Measurements from ENCODE around the gene BPIFB1.

Gene BPIFB1, protein sequence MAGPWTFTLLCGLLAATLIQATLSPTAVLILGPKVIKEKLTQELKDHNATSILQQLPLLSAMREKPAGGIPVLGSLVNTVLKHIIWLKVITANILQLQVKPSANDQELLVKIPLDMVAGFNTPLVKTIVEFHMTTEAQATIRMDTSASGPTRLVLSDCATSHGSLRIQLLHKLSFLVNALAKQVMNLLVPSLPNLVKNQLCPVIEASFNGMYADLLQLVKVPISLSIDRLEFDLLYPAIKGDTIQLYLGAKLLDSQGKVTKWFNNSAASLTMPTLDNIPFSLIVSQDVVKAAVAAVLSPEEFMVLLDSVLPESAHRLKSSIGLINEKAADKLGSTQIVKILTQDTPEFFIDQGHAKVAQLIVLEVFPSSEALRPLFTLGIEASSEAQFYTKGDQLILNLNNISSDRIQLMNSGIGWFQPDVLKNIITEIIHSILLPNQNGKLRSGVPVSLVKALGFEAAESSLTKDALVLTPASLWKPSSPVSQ

DNA sequence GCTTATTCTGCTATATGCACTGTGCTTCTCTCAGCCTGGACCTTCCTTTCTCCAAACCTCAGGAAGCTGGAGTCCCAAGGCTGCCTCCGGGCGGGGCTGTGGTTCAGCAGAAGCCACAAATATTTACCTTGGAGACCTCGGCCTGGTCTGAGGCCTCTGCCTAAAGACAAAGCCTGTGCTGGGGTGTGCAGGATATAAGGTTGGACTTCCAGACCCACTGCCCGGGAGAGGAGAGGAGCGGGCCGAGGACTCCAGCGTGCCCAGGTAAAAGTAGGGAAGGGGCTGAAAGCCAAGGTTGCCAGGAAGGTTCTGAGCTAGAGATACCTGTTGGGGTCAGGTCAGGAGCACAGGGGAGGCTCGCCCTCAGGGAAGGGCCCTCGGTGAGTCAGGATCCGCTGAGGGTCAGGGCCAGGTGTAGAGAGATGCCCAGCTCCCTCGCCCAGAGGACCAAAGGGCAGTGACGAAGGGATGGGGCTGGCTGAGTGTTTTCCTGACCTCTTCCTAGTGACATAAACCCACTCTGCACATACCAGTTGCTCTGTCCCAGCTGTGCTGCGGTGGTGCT, at the start of gene BPIFB1:
TSS of gene BPIFB1 (plus strand) at position 224 of the 565 bp plus-strand sequence. CDS start 2,860 bp downstream, outside the sequence.
- DNase-seq, result no peak

GRCh38 chr20:33234050-33234449, 49.0 kb upstream of the BPIFB1 start:
- DNase-seq, result no peak

- DNase-seq, result no peak
Observed at GRCh38 chr20:33235696-33236095, 47.3 kb upstream of the BPIFB1 start, which contains the start of gene BPIFA1. TSS of gene BPIFA1 (plus strand) at chr20:33235996. CDS start at chr20:33237712, 1,716 bp downstream.

GRCh38 chr20:33236351-33236750, 46.7 kb upstream of the BPIFB1 start:
- DNase-seq, result no peak

GRCh38 chr20:33237989-33238388, 45.0 kb upstream of the BPIFB1 start:
- DNase-seq, result no peak

DNA sequence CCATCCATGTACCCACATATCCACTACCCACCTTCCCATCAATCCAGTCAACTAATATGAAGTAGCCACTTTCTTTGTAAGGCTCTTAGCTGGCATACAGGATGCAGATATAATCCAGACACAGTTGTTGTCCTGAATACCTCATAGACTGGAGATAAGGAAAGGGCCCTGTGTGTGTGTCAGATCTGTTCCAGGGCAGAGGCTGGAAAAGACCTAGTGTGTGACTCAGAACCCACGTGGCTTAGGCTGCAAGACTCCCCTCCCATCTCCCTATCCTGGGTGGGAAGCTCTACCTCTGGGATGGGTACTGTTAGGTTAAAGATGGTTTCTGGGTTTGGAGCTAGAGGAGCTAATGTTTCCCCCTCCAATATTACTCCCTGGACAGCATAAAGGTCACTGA, 43.6 kb upstream of the BPIFB1 start:
- no peak for DNase-seq

DNA sequence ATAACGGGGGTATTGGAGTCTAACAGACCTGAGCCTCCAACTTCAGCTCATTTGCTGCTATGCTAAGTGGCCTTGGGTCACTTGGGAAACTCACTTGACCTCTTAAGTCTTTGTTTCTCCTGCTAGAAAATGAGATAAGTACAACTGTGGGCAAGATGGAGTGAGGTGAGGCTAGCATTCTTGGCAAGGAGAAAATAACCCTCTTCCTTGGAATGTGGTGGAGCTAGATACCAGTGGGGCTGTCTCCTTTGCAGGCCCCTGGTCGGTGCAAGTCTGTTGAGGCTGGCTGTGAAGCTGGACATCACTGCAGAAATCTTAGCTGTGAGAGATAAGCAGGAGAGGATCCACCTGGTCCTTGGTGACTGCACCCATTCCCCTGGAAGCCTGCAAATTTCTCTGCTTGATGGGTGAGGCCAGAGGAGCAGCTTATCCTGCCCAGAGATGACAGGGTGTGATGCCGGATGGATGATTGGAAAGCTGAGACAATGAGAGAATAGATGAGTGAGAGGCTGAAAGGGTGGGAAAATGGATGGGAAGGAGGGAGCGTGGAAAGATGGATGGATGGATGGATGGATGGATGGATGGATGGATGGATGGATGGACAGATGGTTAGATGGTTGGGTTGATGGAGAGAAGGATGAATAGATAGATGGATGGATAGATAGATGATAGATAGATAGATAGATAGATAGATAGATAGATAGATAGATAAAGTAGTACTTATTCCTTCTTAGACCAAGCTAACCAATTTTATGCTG, 42.9 kb upstream of the BPIFB1 start:
- no peak for DNase-seq

DNA sequence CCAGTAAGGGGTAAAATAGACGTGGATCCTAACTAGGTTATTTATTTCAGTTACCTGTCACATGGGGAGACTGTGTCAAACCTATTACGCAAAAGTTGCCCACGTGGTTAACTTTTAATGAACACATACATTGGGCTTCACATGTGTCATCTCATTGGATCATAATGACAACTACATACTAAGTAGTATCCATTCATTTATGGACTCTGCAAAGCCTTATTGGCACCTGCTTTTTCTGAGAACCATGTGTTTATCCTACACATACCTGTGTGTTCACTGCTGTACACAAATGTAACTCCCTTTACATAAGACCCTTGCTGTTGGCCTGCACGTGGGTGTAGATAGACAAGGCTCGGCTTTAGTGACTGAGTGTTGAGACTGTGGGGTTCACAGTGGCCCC, 42.1 kb upstream of the BPIFB1 start:
- no peak for DNase-seq

DNA sequence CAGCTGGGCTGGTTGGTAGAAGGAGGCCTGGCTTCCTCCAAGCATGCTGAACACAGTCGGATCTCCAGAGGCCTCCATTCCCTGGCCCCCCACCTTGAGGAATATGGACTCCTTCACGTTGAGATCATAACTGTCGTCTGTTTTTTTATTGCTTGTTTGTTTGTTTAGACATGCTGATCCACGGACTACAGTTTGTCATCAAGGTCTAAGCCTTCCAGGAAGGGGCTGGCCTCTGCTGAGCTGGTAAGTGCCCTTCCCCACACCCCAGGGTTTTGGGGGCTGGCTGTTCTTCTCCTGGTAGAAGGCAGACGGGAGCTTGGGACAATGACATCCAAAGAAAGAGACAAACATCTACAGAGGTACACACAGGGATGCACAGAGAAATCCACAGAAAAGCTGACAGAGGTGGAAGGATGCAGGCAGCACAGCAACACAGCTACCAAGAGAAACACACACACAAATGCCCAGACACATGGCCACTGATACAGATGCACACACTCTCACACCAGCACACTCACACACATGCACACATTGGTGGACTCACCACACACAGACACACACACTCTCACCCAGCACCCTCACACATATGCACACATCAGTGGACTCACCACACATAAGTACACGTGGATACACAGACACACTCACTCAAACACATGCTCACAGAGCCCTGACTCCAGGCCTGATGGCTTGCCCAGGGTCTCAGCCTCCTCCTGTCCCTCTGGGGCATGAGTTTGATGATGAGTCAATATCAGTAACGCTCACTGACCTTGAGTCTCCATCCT, 40.5 kb upstream of the BPIFB1 start:
- no peak for DNase-seq

- DNase-seq, result no peak
Observed at GRCh38 chr20:33246077-33246476, 36.9 kb upstream of the BPIFB1 start.

DNA sequence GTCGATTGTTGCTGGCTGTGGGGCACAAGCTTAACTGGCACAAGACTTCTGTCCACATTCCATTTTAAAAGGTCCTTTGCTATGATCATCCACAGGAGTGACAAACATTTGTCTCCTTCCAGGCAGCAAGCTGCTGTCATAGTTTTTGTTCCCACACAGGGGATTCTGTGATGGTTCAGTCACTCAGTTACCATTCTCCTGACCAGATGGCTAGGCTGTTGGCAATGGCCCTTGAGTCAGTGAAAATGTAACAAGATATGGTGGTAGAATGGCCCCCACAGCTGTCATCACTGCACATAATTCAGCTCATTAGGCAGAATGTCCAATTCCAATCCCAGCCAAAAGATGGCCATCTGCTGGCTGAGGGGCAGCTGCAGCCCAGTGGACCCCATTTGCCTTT, 33.6 kb upstream of the BPIFB1 start:
- DNase-seq, result no peak

DNA sequence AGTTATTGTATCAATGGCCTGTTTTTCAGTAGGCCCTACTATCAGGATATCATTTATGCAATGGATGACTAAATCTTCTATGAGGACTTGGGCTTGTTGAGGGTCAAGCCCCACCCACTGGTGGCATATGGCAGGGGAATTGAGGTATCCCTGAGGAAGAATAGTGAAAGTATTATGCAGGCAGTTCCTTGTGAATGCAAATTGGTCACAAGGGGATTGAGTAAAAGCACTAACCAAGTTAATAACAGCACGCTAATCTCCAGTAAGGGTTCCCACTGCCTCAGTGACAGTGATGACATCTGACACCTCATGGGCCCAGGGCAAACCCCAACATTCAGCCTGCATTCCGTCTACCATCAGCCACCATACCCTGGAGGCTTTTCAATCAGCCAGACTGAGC, 32.3 kb upstream of the BPIFB1 start:
- DNase-seq, result no peak

DNA sequence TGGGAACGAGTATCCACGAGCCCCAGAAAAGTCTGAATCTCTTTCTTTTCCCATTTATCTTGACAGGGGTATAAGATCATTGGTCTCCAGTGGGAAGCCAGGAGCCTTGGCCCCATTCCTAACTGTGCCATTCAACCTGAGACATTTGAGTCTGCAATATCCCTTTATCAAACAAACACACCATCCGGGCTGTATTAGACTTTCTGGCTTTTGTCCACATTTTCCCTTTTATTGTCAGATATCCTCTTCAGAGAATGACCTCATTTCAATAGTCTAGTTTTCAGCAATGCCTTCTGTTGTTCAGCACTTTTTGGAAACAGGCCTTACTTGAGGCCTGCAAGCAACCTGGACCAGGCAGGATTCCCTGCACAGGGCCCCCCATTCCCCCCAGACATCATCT, 31.5 kb upstream of the BPIFB1 start:
- no peak for DNase-seq

GRCh38 chr20:33252460-33252859, 30.6 kb upstream of the BPIFB1 start:
- DNase-seq, result no peak

DNA sequence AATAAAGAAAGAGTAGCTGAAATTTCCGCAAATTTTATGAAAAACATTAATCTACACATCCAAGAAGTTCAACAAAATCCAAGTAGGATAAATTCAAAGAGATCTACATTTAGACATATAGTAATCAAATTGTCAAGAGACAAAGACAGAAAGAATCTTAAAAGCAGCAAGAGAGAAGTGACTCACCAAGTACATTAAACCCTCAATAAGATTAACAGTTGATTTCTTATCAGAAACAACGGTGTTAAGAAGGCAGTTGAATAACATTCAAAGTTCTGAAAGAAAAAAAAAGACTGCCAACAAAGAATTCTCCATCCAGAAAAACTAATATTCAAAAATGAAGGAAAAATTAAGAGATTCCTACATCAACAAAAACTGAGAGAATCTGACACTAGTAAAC, 28.0 kb upstream of the BPIFB1 start:
- DNase-seq, result no peak

DNA sequence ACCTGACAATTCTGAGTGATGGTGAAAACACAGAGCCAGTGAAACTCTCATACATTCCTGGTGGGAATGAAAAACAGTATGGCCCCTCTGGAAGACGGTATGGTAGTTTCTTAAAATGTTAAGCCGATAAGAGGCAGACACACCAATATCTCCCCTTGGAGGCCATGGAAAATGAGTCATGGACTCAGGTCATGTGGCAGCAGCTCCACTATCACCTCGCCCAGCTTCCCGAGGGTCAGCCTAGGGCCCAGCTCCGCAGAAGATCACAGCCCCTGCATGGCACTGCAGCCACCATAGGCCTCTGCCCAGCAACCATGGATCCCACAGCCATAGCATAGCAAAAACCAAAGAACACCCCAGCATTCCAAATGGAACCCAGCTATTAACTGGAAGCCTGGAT, 25.8 kb upstream of the BPIFB1 start:
- no peak for DNase-seq

- DNase-seq, result no peak
Observed at GRCh38 chr20:33259371-33259770, 23.6 kb upstream of the BPIFB1 start.

DNA sequence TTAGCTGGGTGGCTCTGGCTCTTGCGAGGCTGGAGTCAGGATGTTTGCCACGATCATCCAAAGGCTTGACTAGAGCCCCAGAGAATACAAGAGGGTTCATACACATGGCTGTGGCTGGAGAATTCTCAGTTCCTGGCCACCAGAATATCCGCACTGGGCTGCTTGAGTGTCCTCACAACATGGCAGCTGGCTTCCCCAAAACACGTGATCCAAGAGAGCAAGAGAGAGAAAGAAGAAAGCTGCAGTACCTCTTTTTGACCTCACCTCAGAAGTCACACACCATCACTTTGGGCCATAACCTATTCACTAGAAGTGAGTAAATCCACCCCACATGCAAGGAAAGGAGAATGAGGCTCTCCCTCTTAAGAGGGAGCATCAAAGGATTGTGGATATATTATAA, 21.5 kb upstream of the BPIFB1 start:
- no peak for DNase-seq

DNA sequence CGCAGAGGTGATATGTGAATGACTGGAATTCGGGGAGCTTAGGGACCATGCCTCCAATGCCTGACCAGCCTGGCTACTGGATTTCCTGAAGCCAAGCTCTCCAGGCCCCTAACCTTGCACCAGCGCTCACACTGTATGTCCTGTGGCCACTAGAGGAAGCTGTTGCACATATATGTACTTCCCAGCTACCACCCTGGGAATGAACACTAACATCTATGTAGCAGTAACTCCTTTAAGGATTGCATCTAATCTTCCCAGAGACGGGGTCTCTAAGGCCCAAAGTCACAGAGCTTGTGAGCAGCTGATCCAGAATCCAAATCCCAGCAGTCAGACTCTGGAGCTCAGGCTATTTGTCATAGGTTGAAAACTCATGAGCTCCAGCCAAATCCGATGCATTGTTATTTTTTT, 20.4 kb upstream of the BPIFB1 start:
- DNase-seq, result peak; percentile 28

DNA sequence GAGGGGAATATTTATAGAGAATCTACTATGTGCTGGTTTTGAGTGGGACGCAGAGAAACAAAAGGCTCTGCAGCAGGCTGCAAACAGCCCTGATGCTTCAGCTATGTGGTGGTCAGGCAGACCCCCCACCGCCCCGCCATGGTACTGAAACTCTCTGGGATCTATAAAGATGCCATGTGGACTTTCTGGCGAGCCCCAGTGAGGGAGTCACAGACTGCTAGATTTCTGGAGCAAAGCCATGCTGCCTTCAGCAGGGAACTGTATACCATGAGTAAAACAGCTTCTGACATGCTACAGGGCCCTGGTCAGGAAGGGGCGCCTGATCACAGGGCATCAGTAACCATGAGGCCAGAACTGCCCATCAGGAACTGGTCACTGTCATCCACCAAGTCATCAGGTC, 19.2 kb upstream of the BPIFB1 start:
- no peak for DNase-seq

- no peak for DNase-seq
Observed at GRCh38 chr20:33267701-33268100, 15.3 kb upstream of the BPIFB1 start.

- DNase-seq, result no peak
Observed at GRCh38 chr20:33272155-33272873, 10.7 kb upstream of the BPIFB1 start.
